GM12878 (cell line): ENCODE measurements around the gene GDF15.

ENCODE experiments used
- ATF2 ChIP-seq: IDR thresholded peaks from 2 replicates; pipeline ENCODE4 v1.6.1; 2012; ENCODE audit warnings: low read length, inconsistent platforms
- BHLHE40 ChIP-seq, 2 experiments: fragments of 450-650 bp in 1 of 2; IDR thresholded peaks; 2 replicates each; pipeline ENCODE4 v1.6.1; 2011 to 2017; ENCODE audit warnings: low read depth in 2 of 2, borderline replicate concordance in 1 of 2, improper control_type of control experiment in 1 of 2, low read length in 1 of 2, mild to moderate bottlenecking in 1 of 2
- CBX5 ChIP-seq: sonication (generic); IDR thresholded peaks from 2 replicates; pipeline ENCODE4 v1.6.1; 2016; ENCODE audit warnings: low read depth, moderate library complexity, mild to moderate bottlenecking, inconsistent platforms
- CEBPB ChIP-seq, 2 experiments: fragments of 150-350 bp in 1 of 2; IDR thresholded peaks; 2 replicates each; pipeline ENCODE4 v1.6.1; 2012 to 2014; ENCODE audit warnings: low read depth in 2 of 2, low read length in 2 of 2, borderline replicate concordance in 1 of 2, inconsistent platforms in 1 of 2
- CTCF ChIP-seq, 3 experiments: IDR thresholded peaks in 2 of 3; conservative IDR thresholded peaks in 1 of 3; 2 replicates each; pipeline ENCODE4 v1.5.1; 2011; ENCODE audit warnings: low read depth in 3 of 3, low read length in 3 of 3, mild to moderate bottlenecking in 3 of 3, control low read depth in 2 of 3, moderate library complexity in 2 of 3, inconsistent platforms in 1 of 3, mixed read lengths in 1 of 3; ENCODE audit not compliant: control insufficient read depth in 2 of 3, insufficient read depth in 1 of 3; ENCODE audit errors: extremely low read depth in 1 of 3
- EP300 ChIP-seq, 2 experiments: fragments of 150-350 bp in 1 of 2; IDR thresholded peaks; 2 replicates each; pipeline ENCODE4 v1.6.1; 2011 to 2012; ENCODE audit warnings: low read depth in 2 of 2, low read length in 2 of 2, borderline replicate concordance in 1 of 2, improper control_type of control experiment in 1 of 2, inconsistent platforms in 1 of 2; ENCODE audit not compliant: control insufficient read depth in 1 of 2
- JUNB ChIP-seq: IDR thresholded peaks from 2 replicates; pipeline ENCODE4 v1.6.1; 2016; ENCODE audit warnings: antibody characterized with exemption, mild to moderate bottlenecking
- NR2C2 ChIP-seq: IDR thresholded peaks from 2 replicates; pipeline ENCODE4 v1.6.1; 2011; ENCODE audit warnings: borderline replicate concordance, low read depth; ENCODE audit not compliant: control insufficient read depth, insufficient read length
- REST ChIP-seq: IDR thresholded peaks from 2 replicates; pipeline ENCODE4 v1.6.1; 2012; ENCODE audit warnings: mild to moderate bottlenecking, low read depth, low read length
- YY1 ChIP-seq: IDR thresholded peaks from 2 replicates; pipeline ENCODE4 v1.6.1; 2011; ENCODE audit warnings: low read depth, mild to moderate bottlenecking, low read length

GRCh38 chr19:18393836-18394235 lies 7.9 kb downstream of the GDF15 start:
- TF ChIP-seq CBX5 (no peak), CEBPB (IDR thresholded peaks at IDR 0.05; ENCODE audit: borderline replicate concordance in 1 of 2, low read depth in 2 of 2, low read length in 2 of 2) (no peak), ATF2 (no peak), CTCF (IDR thresholded peaks at IDR 0.05 in 2 of 3, conservative IDR thresholded peaks at IDR 0.05 in 1 of 3; ENCODE audit: control insufficient read depth in 2 of 3, extremely low read depth in 1 of 3, insufficient read depth in 1 of 3, low read depth in 3 of 3, low read length in 3 of 3) (no peak), BHLHE40 (IDR thresholded peaks at IDR 0.05; ENCODE audit: borderline replicate concordance in 1 of 2, low read depth in 2 of 2, low read length in 1 of 2) (no peak), EP300 (IDR thresholded peaks at IDR 0.05; ENCODE audit: borderline replicate concordance in 1 of 2, control insufficient read depth in 1 of 2, low read depth in 2 of 2, low read length in 2 of 2) (no peak), REST (no peak), YY1 (no peak), JUNB (no peak), NR2C2 (no peak)
